OCI-LY7 (cell line): ENCODE data around the gene RADIL. TPM values are rescaled to one million over a fixed set of nuclear protein-coding genes. Genes with fewer than 3 reads are reported as not detected.

Experiments used
- BruUV-seq: library from RNA; stranded (reverse); fragments of 400-500 nt; replicated peaks from 2 replicates; lab custom pipeline; 2021; lab: Mats Ljungman, UMichigan
- CTCF ChIA-PET: fragments of 300-600 bp; sonication (Branson Sonifier 250); formaldehyde crosslinking; loops from one replicate; lab custom pipeline; 2022; ENCODE audit warnings: antibody characterized with exemption; ENCODE audit not compliant: unreplicated experiment; lab: Charles Lee
- POLR2A ChIA-PET: fragments of 300-600 bp; sonication (Branson Sonifier 250); formaldehyde crosslinking; loops from one replicate; lab custom pipeline; 2022; ENCODE audit warnings: antibody characterized with exemption; lab: Charles Lee
- DNase-seq: peaks from one replicate; pipeline ENCODE4 v3.0.0-alpha.2; 2015; ENCODE audit warnings: low spot score
- H2AFZ ChIP-seq: fragments of 200-600 bp; sonication (generic), shearing (Covaris generic); 2 replicates; pipeline ENCODE4 v1.6.1; 2014; ENCODE audit warnings: mild to moderate bottlenecking, antibody characterized with exemption, low read length, moderate library complexity
- H3K27ac ChIP-seq: fragments of 200-600 bp; sonication (generic); 2 replicates; pipeline ENCODE4 v1.5.1; 2014; ENCODE audit warnings: mixed run types, low read depth, mild to moderate bottlenecking, moderate library complexity, low read length, inconsistent platforms; ENCODE audit not compliant: poor library complexity, severe bottlenecking
- H3K36me3 ChIP-seq: fragments of 200-600 bp; sonication (generic); 2 replicates; pipeline ENCODE4 v1.6.1; 2014; ENCODE audit warnings: mild to moderate bottlenecking, antibody characterized with exemption, low read length, moderate library complexity, mixed read lengths; ENCODE audit not compliant: insufficient read depth
- H3K4me1 ChIP-seq: fragments of 200-600 bp; sonication (generic); 2 replicates; pipeline ENCODE4 v1.5.1; 2014; ENCODE audit warnings: mild to moderate bottlenecking, low read length; ENCODE audit not compliant: insufficient read depth, poor library complexity, severe bottlenecking
- H3K4me2 ChIP-seq: fragments of 200-600 bp; sonication (generic); 2 replicates; pipeline ENCODE4 v1.6.1; 2014; ENCODE audit warnings: mild to moderate bottlenecking, low read length
- H3K4me3 ChIP-seq: fragments of 200-600 bp; sonication (generic); 2 replicates; pipeline ENCODE4 v1.5.1; 2014; ENCODE audit warnings: mild to moderate bottlenecking, low read depth, low read length; ENCODE audit not compliant: poor library complexity, severe bottlenecking
- H3K79me2 ChIP-seq: fragments of 200-600 bp; sonication (generic); 2 replicates; pipeline ENCODE4 v1.6.1; 2016; ENCODE audit warnings: low read depth, mild to moderate bottlenecking, low read length, moderate library complexity, mixed read lengths; ENCODE audit not compliant: insufficient read depth
- H3K9me2 ChIP-seq: fragments of 200-600 bp; sonication (generic); 2 replicates; pipeline ENCODE4 v1.6.1; 2016; ENCODE audit warnings: mild to moderate bottlenecking, low read length, mixed read lengths; ENCODE audit not compliant: insufficient read depth
- H3K9me3 ChIP-seq: fragments of 200-600 bp; sonication (generic); 2 replicates; pipeline ENCODE4 v1.6.1; 2014; ENCODE audit warnings: mild to moderate bottlenecking, mixed run types, low read length, mixed read lengths
- H4K20me1 ChIP-seq: fragments of 200-600 bp; sonication (generic); 2 replicates; pipeline ENCODE4 v1.6.1; 2014; ENCODE audit warnings: mild to moderate bottlenecking, antibody characterized with exemption, low read length, moderate library complexity, mixed read lengths; ENCODE audit not compliant: insufficient read depth
- EZH2phosphoT487 ChIP-seq: fragments of 200-600 bp; sonication (generic); IDR thresholded peaks from 2 replicates; pipeline ENCODE4 v1.6.1; 2018; ENCODE audit warnings: low read depth, borderline replicate concordance, mild to moderate bottlenecking, mixed run types, antibody characterized with exemption, low read length, moderate library complexity, mixed read lengths
- intact Hi-C: fragments of 100-400 bp; cut with micrococcal nuclease; formaldehyde crosslinking; loops from one replicate; pipeline ENCODE4 v1.10.0; 2022; ENCODE audit not compliant: unreplicated experiment
- total RNA-seq, 2 experiments: library from RNA; depleted of rRNA in 1 of 2; stranded (reverse); fragments of >200 nt in 1 of 2; shearing (Covaris generic) in 1 of 2; gene quantifications; 2 replicates each; pipeline ENCODE4 v1.2.3, GENCODE V29; 2014 to 2022
- TF ChIP-seq, protein P1 (sequence below): fragments of 200-600 bp; sonication (generic); conservative IDR thresholded peaks from 2 replicates; pipeline ENCODE4 v1.5.1; 2014; ENCODE audit warnings: mild to moderate bottlenecking, antibody characterized with exemption, low read length, moderate library complexity, mixed read lengths

RADIL gene
- total RNA-seq, 2 experiments from 2014 or later, result 0.34 TPM; not detected in 1

DNA sequence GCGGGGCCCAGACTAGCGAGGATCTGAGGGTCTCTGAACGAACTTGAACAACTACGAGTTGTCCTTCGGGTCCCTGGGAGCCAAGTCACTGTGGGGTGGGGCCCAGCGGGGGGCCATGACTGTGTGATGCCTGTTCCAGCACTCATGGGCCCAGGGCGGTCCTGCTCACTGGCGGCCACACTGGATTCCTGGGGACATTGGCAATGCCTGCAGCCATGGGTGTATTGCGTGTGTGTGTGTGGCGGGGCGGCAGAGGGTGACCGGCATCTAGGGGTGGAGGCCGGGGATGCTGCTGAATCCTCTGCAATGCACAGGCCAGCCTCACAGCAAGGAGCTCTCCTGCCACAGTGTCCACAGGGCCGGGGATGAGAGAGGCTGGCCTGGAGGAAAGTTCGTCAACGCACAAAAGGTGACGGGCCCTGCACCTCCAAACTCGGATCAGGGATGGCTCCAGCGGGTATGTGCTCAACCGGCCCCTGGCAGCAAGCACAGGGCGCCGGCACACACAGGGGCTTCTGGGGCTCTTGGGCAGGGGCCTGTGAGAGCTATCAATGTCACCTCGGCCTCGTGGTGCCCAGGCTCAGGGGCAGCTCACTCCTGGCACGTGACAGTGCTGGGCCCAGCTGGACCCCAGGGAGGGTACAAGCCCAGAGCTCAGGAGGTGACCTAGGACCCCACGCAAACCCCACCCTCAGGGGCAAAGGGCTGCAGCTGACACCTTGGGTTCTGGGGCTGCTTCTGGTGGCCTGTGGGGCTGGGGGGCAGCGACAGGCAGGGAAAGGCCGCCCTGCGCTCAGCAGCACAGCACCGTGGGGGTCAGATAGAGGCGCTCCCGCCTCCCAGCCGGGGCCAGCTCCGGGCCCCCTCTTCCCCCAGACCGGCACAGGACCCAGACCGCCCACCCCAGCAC is 49.6 kb downstream of the RADIL start:
- Histone ChIP-seq H3K4me3 (no peak overlapping the region), H3K27ac (no peak overlapping the region), H2AFZ (no peak overlapping the region), H4K20me1 (no peaks in the 10 kb centered on the region), H3K4me1 (no peaks in the 10 kb centered on the region), H3K9me2 (no peaks in the 10 kb centered on the region), H3K79me2 (no peaks in the 10 kb centered on the region), H3K4me2 (no peak overlapping the region), H3K9me3 (no peaks in the 10 kb centered on the region), H3K36me3 (no peaks in the 10 kb centered on the region)
- CTCF ChIA-PET, result no interaction called here
- DNase-seq, result no peak
- POLR2A ChIA-PET, result no interaction called here
- intact Hi-C loops, result no loop called here
- BruUV-seq, result no TSS peak
- TF ChIP-seq, protein P1, sequence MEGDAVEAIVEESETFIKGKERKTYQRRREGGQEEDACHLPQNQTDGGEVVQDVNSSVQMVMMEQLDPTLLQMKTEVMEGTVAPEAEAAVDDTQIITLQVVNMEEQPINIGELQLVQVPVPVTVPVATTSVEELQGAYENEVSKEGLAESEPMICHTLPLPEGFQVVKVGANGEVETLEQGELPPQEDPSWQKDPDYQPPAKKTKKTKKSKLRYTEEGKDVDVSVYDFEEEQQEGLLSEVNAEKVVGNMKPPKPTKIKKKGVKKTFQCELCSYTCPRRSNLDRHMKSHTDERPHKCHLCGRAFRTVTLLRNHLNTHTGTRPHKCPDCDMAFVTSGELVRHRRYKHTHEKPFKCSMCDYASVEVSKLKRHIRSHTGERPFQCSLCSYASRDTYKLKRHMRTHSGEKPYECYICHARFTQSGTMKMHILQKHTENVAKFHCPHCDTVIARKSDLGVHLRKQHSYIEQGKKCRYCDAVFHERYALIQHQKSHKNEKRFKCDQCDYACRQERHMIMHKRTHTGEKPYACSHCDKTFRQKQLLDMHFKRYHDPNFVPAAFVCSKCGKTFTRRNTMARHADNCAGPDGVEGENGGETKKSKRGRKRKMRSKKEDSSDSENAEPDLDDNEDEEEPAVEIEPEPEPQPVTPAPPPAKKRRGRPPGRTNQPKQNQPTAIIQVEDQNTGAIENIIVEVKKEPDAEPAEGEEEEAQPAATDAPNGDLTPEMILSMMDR, result no peak
- TF ChIP-seq EZH2phosphoT487, result no peak

DNA sequence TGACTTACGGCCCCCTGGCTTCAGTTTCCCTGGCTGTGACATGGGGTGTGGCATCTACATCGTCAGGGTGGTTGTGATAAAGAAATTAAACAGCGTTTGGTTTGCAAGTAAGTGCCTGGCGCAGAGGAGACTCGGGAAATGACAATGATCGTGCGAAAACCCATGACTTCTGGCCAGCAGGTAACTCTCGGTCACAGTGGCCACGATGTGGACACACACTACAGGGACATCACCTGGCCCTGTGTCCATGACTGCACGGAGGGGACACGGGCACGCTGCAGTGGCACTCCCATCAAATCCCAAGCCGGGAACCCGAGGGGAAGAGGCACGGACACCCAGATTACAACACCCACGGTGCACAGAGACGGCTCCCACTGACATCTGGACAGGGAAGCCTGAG is 50.3 kb downstream of the RADIL start:
- H3K27ac ChIP-seq, result no peak overlapping the region
- no peaks in the 10 kb centered on the region for H3K4me1 ChIP-seq
- no peak overlapping the region for H3K4me3 ChIP-seq
- H3K9me3 ChIP-seq, result no peaks in the 10 kb centered on the region
- no peaks in the 10 kb centered on the region for H4K20me1 ChIP-seq
- ChIA-PET POLR2A (no interaction called here), CTCF (no interaction called here)
- no peak overlapping the region for H3K4me2 ChIP-seq
- BruUV-seq, result no TSS peak
- no peak for TF ChIP-seq EZH2phosphoT487
- TF ChIP-seq, protein P1, result no peak
- H3K79me2 ChIP-seq, result no peaks in the 10 kb centered on the region
- intact Hi-C loops, result no loop called here
- no peaks in the 10 kb centered on the region for H3K9me2 ChIP-seq
- H3K36me3 ChIP-seq, result no peaks in the 10 kb centered on the region
- DNase-seq, result no peak
- no peak overlapping the region for H2AFZ ChIP-seq

DNA sequence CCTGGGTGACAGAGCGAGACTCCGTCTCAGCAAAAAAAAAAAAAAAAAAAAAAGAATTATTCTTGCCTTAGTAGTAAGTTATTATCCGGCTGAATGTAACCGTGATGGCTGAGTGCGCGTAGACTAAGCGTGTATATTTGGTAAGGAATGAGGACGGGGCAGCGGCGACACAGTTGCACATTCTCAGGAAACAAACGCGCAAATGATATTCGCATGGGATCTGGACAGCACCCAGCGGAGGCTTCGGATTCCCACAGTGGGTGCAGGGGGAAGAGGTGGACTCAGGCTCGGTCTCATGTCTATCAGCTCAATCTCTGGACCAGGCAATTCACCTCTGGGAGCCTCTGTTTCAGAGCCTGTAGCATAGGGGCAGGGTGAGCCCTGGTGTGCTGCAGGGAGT is 50.8 kb downstream of the RADIL start:
- intact Hi-C loops, result no loop called here
- DNase-seq, result no peak
- no peaks in the 10 kb centered on the region for H4K20me1 ChIP-seq
- no peaks in the 10 kb centered on the region for H3K79me2 ChIP-seq
- ChIA-PET CTCF (no interaction called here), POLR2A (no interaction called here)
- H3K9me3 ChIP-seq, result no peaks in the 10 kb centered on the region
- no peak overlapping the region for H3K27ac ChIP-seq
- H2AFZ ChIP-seq, result no peak overlapping the region
- H3K4me2 ChIP-seq, result no peak overlapping the region
- TF ChIP-seq EZH2phosphoT487, result no peak
- TF ChIP-seq, protein P1, result no peak
- no TSS peak for BruUV-seq
- no peaks in the 10 kb centered on the region for H3K36me3 ChIP-seq
- H3K9me2 ChIP-seq, result no peaks in the 10 kb centered on the region
- H3K4me1 ChIP-seq, result no peaks in the 10 kb centered on the region
- H3K4me3 ChIP-seq, result no peak overlapping the region
